SK-N-SH (cell line): Measurements from ENCODE around the gene SCAPER. TPM values are rescaled to one million over a fixed set of nuclear protein-coding genes. Genes with fewer than 3 reads are reported as not detected.

Source experiments
- CTCF ChIA-PET: fragments of 300-600, 350-600 bp; formaldehyde crosslinking; extraction: SDS; loops from one replicate; lab custom pipeline; 2021; lab: Yijun Ruan, JAX
- POLR2A ChIA-PET: fragments of 350-600 bp; sonication (Branson Sonifier 250); formaldehyde crosslinking; extraction: SDS; loops from one replicate; lab custom pipeline; 2020; ENCODE audit warnings: antibody characterized with exemption, inconsistent platforms; lab: Yijun Ruan, JAX
- DNase-seq: peaks from one replicate; pipeline ENCODE4 v3.0.0; 2012
- H2AFZ ChIP-seq: fragments of 200-600 bp; sonication (generic); 2 replicates; pipeline ENCODE4 v1.8.1; 2016; ENCODE audit warnings: antibody characterized with exemption, mild to moderate bottlenecking, low read depth
- H3F3A ChIP-seq: fragments of 200-600 bp; sonication (generic); replicated peaks from 2 replicates; pipeline ENCODE3; 2016; ENCODE audit warnings: antibody characterized with exemption, mild to moderate bottlenecking; ENCODE audit not compliant: insufficient read depth
- H3K27ac ChIP-seq, 2 experiments: fragments of 200-500 bp in 1 of 2; fragments of 200-600 bp in 1 of 2; sonication (Bioruptor generic) in 1 of 2; sonication (generic), shearing (Covaris generic) in 1 of 2; 2 replicates each; pipeline versions ENCODE4 v1.5.1 to v1.6.1; 2014 to 2016; ENCODE audit warnings: low read depth in 2 of 2, inconsistent platforms in 1 of 2, low read length in 1 of 2, mild to moderate bottlenecking in 1 of 2, mixed read lengths in 1 of 2
- H3K27me3 ChIP-seq: fragments of 200-600 bp; sonication (generic), shearing (Covaris generic); 2 replicates; pipeline ENCODE4 v1.6.1; 2016; ENCODE audit warnings: mixed run types; ENCODE audit not compliant: insufficient read depth
- H3K36me3 ChIP-seq, 2 experiments: fragments of 200-500 bp in 1 of 2; fragments of 200-600 bp in 1 of 2; sonication (Bioruptor generic) in 1 of 2; sonication (generic) in 1 of 2; replicated peaks in 1 of 2; 2 replicates each; pipeline versions ENCODE3 to v1.5.1; 2014 to 2016; ENCODE audit warnings: low read length in 1 of 2, mild to moderate bottlenecking in 1 of 2; ENCODE audit not compliant: insufficient read depth in 2 of 2, control insufficient read depth in 1 of 2
- H3K4me1 ChIP-seq, 2 experiments: fragments of 200-500 bp in 1 of 2; fragments of 200-600 bp in 1 of 2; sonication (Bioruptor generic) in 1 of 2; sonication (generic), shearing (Covaris generic) in 1 of 2; 2 replicates each; pipeline versions ENCODE4 v1.5.1 to v1.6.1; 2014 to 2016; ENCODE audit warnings: low read depth in 1 of 2, low read length in 1 of 2, mixed run types in 1 of 2; ENCODE audit not compliant: insufficient read depth in 2 of 2, control insufficient read depth in 1 of 2
- H3K4me2 ChIP-seq: fragments of 200-600 bp; sonication (generic), shearing (Covaris generic); 2 replicates; pipeline ENCODE4 v1.6.1; 2017; ENCODE audit warnings: mixed run types
- H3K4me3 ChIP-seq, 2 experiments: fragments of 200-500 bp in 1 of 2; fragments of 200-600 bp in 1 of 2; sonication (Bioruptor generic) in 1 of 2; sonication (generic), shearing (Covaris generic) in 1 of 2; 2 replicates each; pipeline versions ENCODE4 v1.5.1 to v1.8.1; 2014 to 2016; ENCODE audit warnings: low read depth in 2 of 2, inconsistent platforms in 1 of 2, low read length in 1 of 2, mild to moderate bottlenecking in 1 of 2, mixed read lengths in 1 of 2, moderate library complexity in 1 of 2
- H3K79me2 ChIP-seq: fragments of 200-600 bp; sonication (generic); 2 replicates; pipeline ENCODE4 v1.8.1; 2017; ENCODE audit warnings: mild to moderate bottlenecking; ENCODE audit not compliant: insufficient read depth
- H3K9ac ChIP-seq: fragments of 200-600 bp; sonication (generic); 2 replicates; pipeline ENCODE4 v1.6.1; 2017; ENCODE audit warnings: mixed run types
- H3K9me2 ChIP-seq: fragments of 200-600 bp; sonication (generic); 2 replicates; pipeline ENCODE4 v1.6.1; 2017; ENCODE audit warnings: mixed run types
- H3K9me3 ChIP-seq: fragments of 200-600 bp; sonication (generic); 2 replicates; pipeline ENCODE4 v1.6.1; 2017; ENCODE audit warnings: mixed run types, mild to moderate bottlenecking, moderate library complexity
- H4K20me1 ChIP-seq: fragments of 200-600 bp; sonication (generic); 2 replicates; pipeline ENCODE4 v1.6.1; 2017; ENCODE audit warnings: mild to moderate bottlenecking, mixed run types; ENCODE audit not compliant: insufficient read depth
- ELF1 ChIP-seq: IDR thresholded peaks from 2 replicates; pipeline ENCODE4 v1.4.0; 2012
- FOXJ3 ChIP-seq: sonication (generic); formaldehyde crosslinking; IDR thresholded peaks from 2 replicates; pipeline ENCODE4 v1.5.1; 2020; ENCODE audit warnings: mild to moderate bottlenecking, missing genetic modification reagents
- GABPA ChIP-seq: IDR thresholded peaks from 2 replicates; pipeline ENCODE4 v1.4.0; 2012; ENCODE audit warnings: low read depth, mild to moderate bottlenecking
- IRF3 ChIP-seq: fragments of 150-350 bp; IDR thresholded peaks from 2 replicates; pipeline ENCODE4 v1.6.1; 2016; ENCODE audit warnings: mild to moderate bottlenecking, low read depth, low read length
- MEF2A ChIP-seq: IDR thresholded peaks from 2 replicates; pipeline ENCODE4 v1.4.0; 2012; ENCODE audit warnings: low read depth, borderline replicate concordance
- MXI1 ChIP-seq: IDR thresholded peaks from 2 replicates; pipeline ENCODE4 v1.6.1; 2012; ENCODE audit warnings: mild to moderate bottlenecking, low read depth, low read length, improper control_type of control experiment
- NFIC ChIP-seq: IDR thresholded peaks from 2 replicates; pipeline ENCODE4 v1.4.0; 2012; ENCODE audit warnings: borderline replicate concordance
- NRF1 ChIP-seq: IDR thresholded peaks from 2 replicates; pipeline ENCODE4 v1.6.1; 2012; ENCODE audit warnings: low read depth, mild to moderate bottlenecking, low read length
- PBX3 ChIP-seq: IDR thresholded peaks from 2 replicates; pipeline ENCODE4; 2012
- POLR2AphosphoS5 ChIP-seq: IDR thresholded peaks from 2 replicates; pipeline ENCODE4 v1.6.1; 2012; ENCODE audit warnings: low read depth, low read length
- RAD21 ChIP-seq: IDR thresholded peaks from 2 replicates; pipeline ENCODE4 v1.6.1; 2012; ENCODE audit warnings: mild to moderate bottlenecking, low read length
- REST ChIP-seq: IDR thresholded peaks from 2 replicates; pipeline ENCODE4 v1.6.1; 2012; ENCODE audit warnings: mild to moderate bottlenecking, low read depth, low read length, moderate library complexity
- RFX5 ChIP-seq: IDR thresholded peaks from 2 replicates; pipeline ENCODE4 v1.6.1; 2012; ENCODE audit warnings: mild to moderate bottlenecking, improper control_type of control experiment, low read length
- RXRA ChIP-seq: IDR thresholded peaks from 2 replicates; pipeline ENCODE4 v1.4.0; 2012; ENCODE audit warnings: low read depth, mild to moderate bottlenecking, borderline replicate concordance
- SIN3A ChIP-seq: IDR thresholded peaks from 2 replicates; pipeline ENCODE4 v1.6.1; 2012; ENCODE audit warnings: low read depth, mild to moderate bottlenecking, low read length, moderate library complexity, borderline replicate concordance
- TAF1 ChIP-seq: IDR thresholded peaks from 2 replicates; pipeline ENCODE4 v1.6.1; 2012; ENCODE audit warnings: low read depth, mild to moderate bottlenecking, low read length, moderate library complexity, borderline replicate concordance
- TEAD4 ChIP-seq: IDR thresholded peaks from 2 replicates; pipeline ENCODE4 v1.4.0; 2012; ENCODE audit warnings: mild to moderate bottlenecking, borderline replicate concordance; ENCODE audit not compliant: insufficient read depth
- USF1 ChIP-seq: IDR thresholded peaks from 2 replicates; pipeline ENCODE4 v1.4.0; 2012; ENCODE audit warnings: low read depth, borderline replicate concordance
- USF2 ChIP-seq: fragments of 150-350 bp; IDR thresholded peaks from 2 replicates; pipeline ENCODE4 v1.6.1; 2017; ENCODE audit warnings: antibody characterized with exemption, low read length, low read depth, borderline replicate concordance
- YY1 ChIP-seq: IDR thresholded peaks from 2 replicates; pipeline ENCODE4 v1.4.0; 2012; ENCODE audit warnings: low read depth, mild to moderate bottlenecking
- WGBS: methylation state at CpG from one replicate; pipeline ENCODE4 v1.1.6; 2017; ENCODE audit warnings: low lambda C conversion rate; 5-methylcytosine and 5-hydroxymethylcytosine counted together
- polyA plus RNA-seq, 3 experiments: library from polyadenylated mRNA; depleted of rRNA; stranded (reverse); fragments of >200 nt; gene quantifications; 2 replicates each; pipeline ENCODE4 v1.2.3, GENCODE V29; 2012

SCAPER gene
- polyA plus RNA-seq, 1 of the 3 experiments (the other 2 are of a cell fraction): 1.8 TPM

- Histone ChIP-seq H2AFZ (no peak overlapping the region), H3K4me2 (no peak overlapping the region), H3K36me3 (no peaks in the 10 kb centered on the region), H4K20me1 (no peaks in the 10 kb centered on the region), H3K27ac (no peak overlapping the region), H3K9me3 (peaks cover 6% of the 10 kb centered on the region; the same call in 1 of the 2 replicates), H3K4me1 (no peaks in the 10 kb centered on the region; a peak in 1 of 4 replicates), H3K79me2 (peaks cover 11% of the 10 kb centered on the region; the same call in 1 of the 2 replicates), H3K9ac (no peak overlapping the region), H3K9me2 (no peaks in the 10 kb centered on the region), H3F3A (no peaks in the 10 kb centered on the region), H3K4me3 (no peak overlapping the region), H3K27me3 (no peaks in the 10 kb centered on the region)
- 86% methylated on average over 3 of the region's 3 CpGs for WGBS
- no peak for TF ChIP-seq NRF1
- TF ChIP-seq TEAD4: no peak
- no peak for TF ChIP-seq ELF1
- TF ChIP-seq GABPA: no peak
- TF ChIP-seq NFIC: no peak
- no peak for TF ChIP-seq RFX5
- TF ChIP-seq MEF2A: no peak
- no peak for TF ChIP-seq MXI1
- TF ChIP-seq TAF1: no peak
- TF ChIP-seq RAD21: no peak
- TF ChIP-seq POLR2AphosphoS5: no peak
- no peak for TF ChIP-seq USF1
- DNase-seq: no peak
- POLR2A ChIA-PET: no interaction called here
- CTCF ChIA-PET: no interaction called here
Measured at GRCh38 chr15:76809412-76810103, 95.6 kb downstream of the SCAPER start.

GRCh38 chr15:76803049-76803571 is 102.0 kb downstream of the SCAPER start:
- WGBS: 96% methylated on average over 1 of the region's 1 CpG
- POLR2A ChIA-PET: no interaction called here
- Histone ChIP-seq H2AFZ (no peak overlapping the region), H3K9me3 (no peaks in the 10 kb centered on the region), H3K4me3 (no peak overlapping the region), H3K9ac (no peak overlapping the region), H3K79me2 (no peaks in the 10 kb centered on the region), H3K4me2 (no peak overlapping the region), H3K9me2 (no peaks in the 10 kb centered on the region), H3K36me3 (no peaks in the 10 kb centered on the region), H3K27me3 (no peaks in the 10 kb centered on the region), H3K4me1 (no peaks in the 10 kb centered on the region; a peak in 1 of 4 replicates), H3K27ac (no peak overlapping the region), H3F3A (no peaks in the 10 kb centered on the region), H4K20me1 (no peaks in the 10 kb centered on the region)
- CTCF ChIA-PET: no interaction called here
- DNase-seq: no peak
- TF ChIP-seq REST (no peak), SIN3A (no peak), PBX3 (no peak), TAF1 (no peak), ELF1 (no peak), MXI1 (no peak), YY1 (no peak), GABPA (no peak), IRF3 (no peak), NRF1 (no peak), RXRA (no peak), USF2 (no peak), FOXJ3 (no peak)
